Muscle layer of duodenum (tissue), 2 donors: Measurements from ENCODE around the gene BNIP3.

Experiments
- H3K27ac ChIP-seq: one replicate; pipeline ENCODE4 v1.7.0; 2013; ENCODE audit warnings: mild to moderate bottlenecking, low read length
- H3K27me3 ChIP-seq: one replicate; pipeline ENCODE4 v1.7.0; 2013; ENCODE audit warnings: low read depth, mild to moderate bottlenecking, control low read depth, low read length
- H3K36me3 ChIP-seq, 2 donors: one replicate each; pipeline ENCODE4 v1.7.0; 2013; ENCODE audit warnings: low read length in 2 of 2, control low read depth in 1 of 2, mild to moderate bottlenecking in 1 of 2; ENCODE audit not compliant: insufficient read depth in 2 of 2, control insufficient read depth in 1 of 2
- H3K4me1 ChIP-seq, 2 donors: one replicate each; pipeline ENCODE4 v1.7.0; 2013; ENCODE audit warnings: low read length in 2 of 2, mild to moderate bottlenecking in 2 of 2, control low read depth in 1 of 2, moderate library complexity in 1 of 2; ENCODE audit not compliant: insufficient read depth in 2 of 2, control insufficient read depth in 1 of 2
- H3K4me3 ChIP-seq, 2 donors: one replicate each; pipeline ENCODE4 v1.7.0; 2013; ENCODE audit warnings: low read length in 2 of 2, low read depth in 1 of 2, mild to moderate bottlenecking in 1 of 2
- H3K9me3 ChIP-seq, 2 donors: one replicate each; pipeline ENCODE4 v1.7.0; 2013; ENCODE audit warnings: low read length in 2 of 2, control low read depth in 1 of 2, mild to moderate bottlenecking in 1 of 2; ENCODE audit not compliant: control insufficient read depth in 1 of 2
- donor health status: healthy.

Gene BNIP3

DNA sequence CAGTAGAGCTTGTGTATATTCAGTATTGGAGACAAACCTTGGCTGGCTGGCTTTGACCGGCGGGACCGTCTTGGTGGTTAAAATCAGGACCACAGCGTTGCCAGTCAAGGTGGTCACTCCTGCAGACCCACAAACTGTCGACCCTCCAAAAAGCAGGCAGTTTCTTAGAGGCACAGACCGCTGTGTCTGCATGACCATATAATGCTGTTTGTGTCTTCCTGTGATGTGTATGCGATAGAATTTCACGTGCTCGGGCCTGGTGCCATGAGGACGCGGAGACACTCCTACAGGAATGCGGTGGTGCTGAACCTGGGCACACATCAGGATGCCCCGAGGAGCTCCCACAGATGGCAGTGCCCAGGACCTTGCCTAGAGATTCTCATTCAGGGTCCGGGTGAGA lies 34.8 kb downstream of the BNIP3 start:
- Histone ChIP-seq H3K36me3 (peaks cover 44 to 69% of the 10 kb centered on the region in 2 donors), H3K4me3 (no peak overlapping the region), H3K9me3 (no peaks in the 10 kb centered on the region), H3K4me1 (no peaks in the 10 kb centered on the region), H3K27me3 (no peaks in the 10 kb centered on the region), H3K27ac (no peak overlapping the region)

- Histone ChIP-seq H3K27ac (no peak overlapping the region), H3K4me1 (no peaks in the 10 kb centered on the region), H3K36me3 (peaks cover 49 to 69% of the 10 kb centered on the region in 2 donors), H3K9me3 (no peaks in the 10 kb centered on the region), H3K4me3 (no peak overlapping the region), H3K27me3 (no peaks in the 10 kb centered on the region)
Observed at GRCh38 chr10:131946321-131946751, 35.4 kb downstream of the BNIP3 start.

DNA sequence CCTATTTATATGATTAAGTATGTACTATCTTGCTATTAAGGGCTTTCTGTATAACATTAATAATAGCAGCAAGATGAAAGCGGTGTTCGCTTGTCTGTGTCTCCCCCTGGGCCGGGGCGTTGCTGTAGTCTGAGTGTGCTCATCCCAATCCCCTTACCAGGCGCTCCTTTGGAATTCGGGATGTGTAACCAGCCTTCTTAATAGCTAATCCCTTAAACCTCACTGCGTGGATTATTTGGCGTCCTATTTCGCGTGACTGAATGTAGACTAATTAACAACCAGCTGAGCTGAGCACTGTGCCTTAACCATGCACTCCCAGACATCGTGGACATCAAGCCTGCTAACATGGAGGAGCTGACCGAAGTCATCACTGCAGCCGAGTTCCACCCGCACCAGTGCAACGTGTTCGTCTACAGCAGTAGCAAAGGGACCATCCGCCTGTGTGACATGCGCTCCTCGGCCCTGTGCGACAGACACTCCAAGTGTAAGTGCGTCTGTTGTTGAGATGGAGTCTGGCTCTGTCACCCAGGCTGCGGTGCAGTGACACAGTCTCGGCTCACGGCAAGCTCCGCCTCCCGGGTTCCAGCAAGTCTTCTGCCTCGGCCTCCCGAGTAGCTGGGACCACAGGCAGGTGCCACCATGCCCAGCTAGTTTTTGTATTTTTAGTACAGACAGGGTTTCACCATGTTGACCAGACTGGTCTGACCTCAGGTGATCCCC lies 36.6 kb downstream of the BNIP3 start:
- H3K36me3 ChIP-seq: peaks cover 59 to 67% of the 10 kb centered on the region in 2 donors
- no peak overlapping the region for H3K4me3 ChIP-seq
- H3K27ac ChIP-seq: no peak overlapping the region
- no peaks in the 10 kb centered on the region for H3K27me3 ChIP-seq
- H3K9me3 ChIP-seq: no peaks in the 10 kb centered on the region
- no peaks in the 10 kb centered on the region for H3K4me1 ChIP-seq

- no peaks in the 10 kb centered on the region for H3K27me3 ChIP-seq
- H3K4me3 ChIP-seq: no peak overlapping the region
- peaks cover 54 to 61% of the 10 kb centered on the region in 2 donors for H3K36me3 ChIP-seq
- H3K27ac ChIP-seq: no peak overlapping the region
- no peaks in the 10 kb centered on the region for H3K9me3 ChIP-seq
- H3K4me1 ChIP-seq: no peaks in the 10 kb centered on the region
Observed at GRCh38 chr10:131944412-131944811, 37.3 kb downstream of the BNIP3 start.

DNA sequence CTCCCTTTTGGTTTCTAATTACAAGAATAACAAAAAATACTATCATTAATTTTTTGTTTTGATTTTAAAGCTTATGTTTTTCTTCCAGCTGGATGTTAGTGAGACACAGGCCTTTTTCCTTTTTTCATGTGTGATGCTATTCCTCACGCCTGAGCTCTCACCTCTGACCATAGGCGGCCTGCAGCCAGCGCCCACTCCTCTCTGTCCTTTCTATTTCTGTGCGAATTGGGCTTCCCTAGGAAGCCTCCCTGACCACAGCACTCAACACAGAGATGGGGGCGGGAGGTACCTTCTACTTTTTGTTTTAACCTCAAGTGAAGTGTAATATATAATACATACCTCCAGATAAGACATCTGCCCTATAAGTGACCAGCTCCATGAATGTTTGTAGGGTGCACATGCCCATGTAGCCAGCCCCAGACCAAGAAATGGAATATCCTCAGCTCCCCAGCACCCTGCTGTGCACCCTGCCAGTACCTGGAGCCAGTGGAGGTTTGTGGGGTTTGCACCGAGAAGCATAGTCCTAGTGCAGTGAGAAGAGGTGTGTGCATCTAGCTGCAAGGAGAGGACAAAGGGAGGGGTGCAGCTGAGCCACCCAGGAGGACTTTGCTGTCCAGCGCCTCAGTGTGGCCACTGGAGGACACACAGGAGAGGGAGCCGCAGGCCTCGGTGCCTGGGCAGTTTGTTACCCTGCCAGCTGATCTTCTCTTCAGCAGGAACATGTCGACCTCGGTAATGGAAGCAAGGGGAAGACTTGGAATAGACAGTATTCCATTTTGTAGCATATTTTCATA lies 38.5 kb downstream of the BNIP3 start:
- peaks cover 48 to 55% of the 10 kb centered on the region in 2 donors for H3K36me3 ChIP-seq

DNA sequence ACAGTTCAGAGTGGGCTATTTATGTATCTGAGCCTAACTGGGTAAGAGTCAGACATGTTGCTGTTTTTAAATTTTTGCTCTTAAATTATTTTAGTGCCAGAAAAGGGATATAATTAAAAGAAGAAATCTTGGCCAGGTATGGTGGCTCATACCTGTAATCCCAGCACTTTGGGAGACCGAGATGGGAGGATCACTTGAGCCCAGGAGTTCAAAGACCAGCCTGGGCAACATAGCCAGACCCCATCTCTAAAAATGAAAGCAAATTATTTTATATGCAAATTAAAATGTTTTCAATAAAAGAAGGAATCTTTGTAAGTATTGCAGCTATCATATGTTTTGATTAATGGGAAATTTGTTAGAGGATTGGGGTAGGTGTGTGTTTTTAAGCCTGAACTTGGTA lies 39.3 kb downstream of the BNIP3 start:
- Histone ChIP-seq H3K36me3 (peaks cover 40 to 47% of the 10 kb centered on the region in 2 donors), H3K27me3 (no peaks in the 10 kb centered on the region)

More for the DNA sequence above, 38.5 kb downstream of the BNIP3 start:
- Histone ChIP-seq H3K27ac (no peak overlapping the region), H3K4me3 (no peak overlapping the region), H3K4me1 (no peaks in the 10 kb centered on the region), H3K27me3 (no peaks in the 10 kb centered on the region), H3K9me3 (no peaks in the 10 kb centered on the region)

DNA sequence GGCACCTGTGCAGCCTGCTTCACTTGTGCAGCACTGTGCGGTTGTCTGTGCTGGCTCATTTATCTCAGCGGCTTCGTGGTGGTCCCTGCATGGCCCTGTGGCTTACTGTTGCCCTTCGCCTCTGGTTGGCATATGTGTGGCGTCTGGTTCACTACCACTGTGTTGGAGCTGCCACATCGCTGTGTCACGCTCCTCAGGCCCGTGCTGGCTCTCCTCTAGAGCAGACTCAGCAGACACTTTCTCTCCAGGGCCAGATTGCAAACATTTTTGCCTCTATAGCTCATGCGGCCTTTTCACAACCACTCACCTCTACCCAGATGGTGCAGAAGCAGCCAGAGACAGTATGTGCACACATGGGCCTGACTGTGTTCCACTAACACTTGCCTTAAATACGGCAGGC lies 43.0 kb downstream of the BNIP3 start:
- Histone ChIP-seq H3K9me3 (no peaks in the 10 kb centered on the region), H3K27me3 (no peaks in the 10 kb centered on the region), H3K4me3 (no peak overlapping the region), H3K27ac (no peak overlapping the region), H3K4me1 (peaks cover 0 to under 1% of the 10 kb centered on the region in 2 donors), H3K36me3 (peaks cover 27 to 31% of the 10 kb centered on the region in 2 donors)

More for the DNA sequence above, 39.3 kb downstream of the BNIP3 start:
- H3K27ac ChIP-seq: no peak overlapping the region
- H3K9me3 ChIP-seq: no peaks in the 10 kb centered on the region
- H3K4me1 ChIP-seq: no peaks in the 10 kb centered on the region
- H3K4me3 ChIP-seq: no peak overlapping the region

DNA sequence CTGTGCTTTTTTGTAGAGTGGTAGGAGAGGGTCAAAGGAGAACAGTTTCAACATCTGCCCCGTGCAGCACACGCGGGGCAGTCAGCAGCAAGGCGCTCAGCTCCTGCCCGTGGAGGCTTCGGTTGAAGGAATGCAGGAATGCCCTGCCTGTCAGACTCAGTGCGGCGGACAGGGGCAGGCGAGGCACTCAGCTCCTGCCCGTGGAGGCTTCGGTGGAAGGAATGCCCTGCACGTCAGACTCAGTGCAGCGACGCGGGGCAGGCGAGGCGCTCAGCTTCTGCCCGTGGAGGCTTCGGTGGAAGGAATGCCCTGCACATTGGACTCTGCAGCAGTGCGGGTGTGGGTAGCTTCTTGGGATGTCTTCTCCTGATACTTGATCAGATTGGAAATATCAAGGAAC lies 43.9 kb downstream of the BNIP3 start:
- Histone ChIP-seq H3K4me3 (no peak overlapping the region), H3K9me3 (no peaks in the 10 kb centered on the region), H3K36me3 (peaks cover 27 to 31% of the 10 kb centered on the region in 2 donors), H3K27me3 (no peaks in the 10 kb centered on the region), H3K4me1 (peaks cover 0 to 9% of the 10 kb centered on the region in 2 donors), H3K27ac (no peak overlapping the region)

GRCh38 chr10:131936736-131937135 lies 45.0 kb downstream of the BNIP3 start:
- no peaks in the 10 kb centered on the region for H3K9me3 ChIP-seq
- peaks cover 27 to 29% of the 10 kb centered on the region in 2 donors for H3K36me3 ChIP-seq
- peaks cover 0 to 19% of the 10 kb centered on the region in 2 donors for H3K4me1 ChIP-seq
- no peak overlapping the region for H3K4me3 ChIP-seq
- no peaks in the 10 kb centered on the region for H3K27me3 ChIP-seq
- no peak overlapping the region for H3K27ac ChIP-seq

DNA sequence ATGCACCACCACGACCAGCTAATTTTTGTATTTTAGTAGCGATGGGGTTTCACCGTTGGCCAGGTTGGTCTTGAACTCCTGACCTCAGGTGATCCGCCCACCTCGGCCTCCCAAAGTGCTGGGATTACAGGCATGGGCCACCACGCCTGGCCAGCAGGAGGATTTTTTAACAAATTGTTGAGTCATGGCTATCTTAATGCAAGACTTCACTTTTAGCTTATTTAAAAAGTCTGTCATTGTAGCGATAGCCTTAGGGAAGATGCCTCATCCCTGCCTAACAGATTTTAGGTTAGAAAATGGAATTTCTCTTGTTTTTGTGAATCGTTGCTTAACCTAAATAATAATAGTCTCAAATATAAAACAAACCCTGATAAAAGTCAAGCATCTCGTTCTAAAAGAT lies 45.4 kb downstream of the BNIP3 start:
- Histone ChIP-seq H3K4me1 (peaks cover 0 to 20% of the 10 kb centered on the region in 2 donors), H3K4me3 (no peak overlapping the region), H3K9me3 (no peaks in the 10 kb centered on the region), H3K36me3 (peaks cover 23 to 26% of the 10 kb centered on the region in 2 donors), H3K27ac (no peak overlapping the region), H3K27me3 (no peaks in the 10 kb centered on the region)

DNA sequence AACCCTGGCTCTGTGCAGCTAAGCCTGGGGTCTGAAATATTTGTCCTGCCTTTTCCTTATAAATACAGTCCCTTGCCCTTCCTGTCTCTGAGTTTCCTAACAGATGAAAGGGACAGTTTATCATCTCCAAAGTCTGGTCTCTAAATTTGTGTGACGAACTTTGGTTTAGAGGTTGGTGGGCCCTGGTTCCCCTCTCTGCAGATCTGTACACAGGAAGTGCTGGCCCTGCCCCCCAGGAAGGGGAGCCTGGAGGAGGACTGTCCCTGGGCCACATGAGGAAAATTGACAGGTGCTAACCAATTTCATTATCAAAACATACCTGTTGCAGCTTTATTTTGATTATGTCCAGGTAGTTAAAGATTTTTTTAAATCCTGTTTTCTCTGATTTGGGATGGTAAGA lies 46.5 kb downstream of the BNIP3 start:
- Histone ChIP-seq H3K27ac (no peak overlapping the region), H3K4me1 (peaks cover 0 to 27% of the 10 kb centered on the region in 2 donors), H3K36me3 (peaks cover 14 to 17% of the 10 kb centered on the region in 2 donors)

More for the DNA sequence above, 46.5 kb downstream of the BNIP3 start:
- H3K27me3 ChIP-seq: no peaks in the 10 kb centered on the region
- no peak overlapping the region for H3K4me3 ChIP-seq
- H3K9me3 ChIP-seq: no peaks in the 10 kb centered on the region
